GM21526 (cell line): Measurements from ENCODE around the gene RNF11.

ENCODE experiments used
- ATAC-seq: cut with Tn5 transposase; IDR thresholded peaks from one replicate; pipeline ENCODE4 v1.9.1; 2021; ENCODE audit warnings: moderate library complexity; ENCODE audit not compliant: unreplicated experiment, low FRiP score

RNF11 gene

DNA sequence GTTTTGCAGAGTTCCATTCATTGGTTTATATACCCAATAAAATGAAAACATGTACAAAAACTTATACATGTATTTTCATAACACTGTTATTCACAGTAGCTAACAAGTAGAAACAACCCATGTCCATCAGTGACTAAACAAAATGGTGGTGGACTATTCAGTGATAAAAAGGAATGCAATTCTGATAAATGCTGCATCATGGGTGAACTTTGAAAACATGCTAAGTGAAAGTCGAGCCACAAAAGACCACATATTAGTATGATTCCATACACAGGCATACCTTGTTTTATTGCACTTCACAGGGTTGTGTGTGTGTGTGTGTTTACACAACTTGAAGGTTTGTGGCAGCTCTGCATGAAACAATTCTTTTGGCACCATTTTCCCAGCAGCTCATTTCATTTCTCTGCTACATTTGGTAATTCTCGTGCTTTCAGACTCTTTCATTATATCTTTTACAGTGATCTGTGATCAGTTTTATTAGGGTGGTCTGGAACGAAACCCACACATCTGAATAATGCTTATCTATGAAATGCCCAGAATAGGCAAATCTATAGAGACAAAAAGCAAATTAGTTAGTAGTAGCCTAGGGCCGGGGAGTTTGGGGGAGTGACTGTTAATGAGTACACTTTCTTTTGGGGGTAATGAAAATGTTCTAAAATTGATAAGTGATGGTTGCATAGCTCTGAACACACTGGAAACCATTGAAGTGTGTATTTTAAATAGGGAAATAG is 27.2 kb downstream of the RNF11 start:
- ATAC-seq, result no peak

DNA sequence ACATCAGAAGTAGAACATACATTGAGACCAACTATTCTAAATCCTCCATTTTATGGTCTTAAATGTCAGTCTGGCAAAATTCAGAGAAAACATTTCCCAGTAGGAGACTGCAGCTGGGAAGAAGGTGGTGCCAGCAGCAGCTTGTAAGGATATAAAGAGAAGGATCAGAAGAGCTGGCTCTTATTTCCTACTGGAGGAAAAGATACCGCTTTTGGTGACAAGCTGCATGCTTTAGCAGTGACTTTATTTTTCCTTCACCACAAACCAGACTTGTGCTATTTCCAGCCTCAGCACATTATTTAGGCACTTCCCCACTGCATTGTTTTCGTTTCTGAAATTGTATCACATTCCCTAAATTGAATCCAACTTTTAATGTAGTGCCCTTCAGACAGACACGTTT is 28.4 kb downstream of the RNF11 start:
- no peak for ATAC-seq

DNA sequence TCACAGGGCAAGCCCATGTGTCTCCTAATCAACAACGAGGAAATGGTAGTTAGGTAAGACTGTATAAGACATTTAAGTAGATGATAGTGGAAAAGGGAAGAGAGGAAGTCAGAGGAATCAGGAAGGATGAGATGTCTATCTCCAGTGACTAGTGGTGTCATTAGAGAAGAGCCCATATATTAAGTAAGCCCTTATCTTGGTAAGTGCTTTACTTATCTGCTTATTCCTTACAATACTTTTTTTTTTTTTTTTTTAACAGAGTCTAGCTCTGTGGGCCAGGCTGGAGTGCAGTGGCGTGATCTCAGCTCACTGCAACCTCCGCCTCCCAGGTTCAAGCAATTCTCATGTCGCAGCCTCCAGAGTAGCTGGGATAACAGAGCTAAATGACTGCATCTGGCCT is 29.5 kb downstream of the RNF11 start:
- no peak for ATAC-seq

DNA sequence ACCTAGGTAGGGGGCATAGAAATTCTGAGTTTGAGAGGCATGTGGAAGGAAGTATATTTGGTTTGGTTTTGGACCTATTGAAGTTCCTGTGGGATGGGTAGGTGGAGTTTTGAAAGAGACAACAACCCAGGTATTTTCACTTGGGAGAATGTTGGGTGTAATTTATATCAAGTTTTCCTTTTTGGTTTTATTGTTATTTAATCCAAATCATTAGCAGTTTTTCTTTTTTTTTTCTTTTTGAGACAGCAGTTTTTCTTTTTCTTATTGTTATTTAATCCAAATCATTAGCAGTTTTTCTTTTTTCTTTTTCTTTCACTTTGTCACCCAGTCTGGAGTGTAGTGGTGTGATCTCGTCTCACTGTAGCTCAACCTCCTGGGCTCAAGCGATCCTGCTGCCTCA is 30.1 kb downstream of the RNF11 start:
- ATAC-seq, result no peak

DNA sequence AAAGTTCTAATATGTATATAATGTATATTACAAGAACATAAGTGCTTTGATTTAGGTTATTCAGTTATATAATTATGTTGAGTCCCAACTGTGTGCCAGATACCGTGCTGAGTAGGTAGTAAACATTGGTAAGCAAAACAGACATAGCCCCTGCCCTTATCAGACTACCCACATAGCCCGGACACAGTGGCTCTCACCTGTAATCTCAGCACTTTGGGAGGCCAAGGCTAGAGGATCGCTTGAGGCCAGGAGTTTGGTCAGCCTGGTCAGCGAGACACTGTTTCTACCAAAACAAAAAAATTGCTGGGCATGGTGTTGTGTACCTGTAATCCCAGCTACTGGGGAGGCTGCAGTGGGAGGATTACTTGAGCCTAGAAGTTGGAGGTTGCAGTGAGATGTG is 30.7 kb downstream of the RNF11 start:
- ATAC-seq, result no peak

DNA sequence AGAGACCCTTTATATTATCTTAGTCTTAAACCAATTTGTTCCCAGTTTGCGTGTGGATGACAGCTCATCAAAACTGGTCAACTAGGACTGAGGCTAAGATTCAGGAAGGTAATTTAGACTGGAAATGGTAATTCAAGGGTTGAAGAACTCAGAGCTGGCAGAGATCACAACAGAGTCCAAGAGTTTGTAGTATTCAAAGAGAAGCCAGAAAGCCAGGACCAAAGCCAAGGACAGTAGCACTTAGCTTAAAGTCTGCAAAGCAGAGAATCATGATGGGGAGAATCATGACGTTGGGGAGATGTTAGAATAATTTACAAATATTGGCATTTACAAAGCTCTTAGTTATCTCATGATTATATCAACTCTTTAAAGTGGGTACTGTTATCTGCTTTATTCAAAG is 32.6 kb downstream of the RNF11 start:
- peak; percentile 17 for ATAC-seq

DNA sequence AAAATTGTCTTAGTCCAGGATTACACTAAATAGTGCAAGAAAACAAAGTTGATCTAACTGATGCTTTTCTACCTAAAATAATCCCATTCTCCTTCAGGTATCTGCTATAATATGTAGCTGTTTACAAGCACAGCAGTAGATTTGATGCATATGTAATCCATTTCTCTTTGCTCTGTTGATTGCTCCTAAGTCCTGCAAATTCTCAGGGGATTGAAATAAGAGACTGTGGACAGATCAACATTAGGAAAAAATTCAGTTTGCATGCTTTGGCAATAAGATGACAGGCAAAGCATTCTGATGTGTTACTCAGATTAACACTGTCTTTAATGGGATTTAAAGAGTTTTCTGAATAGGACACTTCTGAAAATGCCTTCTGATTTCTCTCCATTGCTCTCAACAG is 34.7 kb downstream of the RNF11 start:
- ATAC-seq, result no peak

DNA sequence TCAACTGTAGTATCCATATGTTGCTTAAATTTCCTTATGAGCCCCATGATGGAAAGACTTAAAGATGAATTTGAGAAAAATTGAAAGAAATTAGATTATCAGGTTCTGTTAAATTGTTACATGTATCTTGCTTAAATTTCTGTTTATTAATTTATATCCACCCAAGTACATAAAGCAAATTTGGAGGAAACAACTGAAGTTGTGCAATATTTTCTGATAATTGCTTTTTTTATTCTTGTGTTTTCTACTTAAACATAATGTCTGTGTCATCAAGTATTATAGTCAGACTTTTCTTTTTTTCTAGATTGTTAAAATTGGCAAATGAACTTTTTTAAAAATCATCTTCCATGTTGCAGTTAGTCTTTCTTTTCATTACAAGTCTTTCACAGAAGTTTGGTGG is 36.8 kb downstream of the RNF11 start:
- ATAC-seq, result no peak

DNA sequence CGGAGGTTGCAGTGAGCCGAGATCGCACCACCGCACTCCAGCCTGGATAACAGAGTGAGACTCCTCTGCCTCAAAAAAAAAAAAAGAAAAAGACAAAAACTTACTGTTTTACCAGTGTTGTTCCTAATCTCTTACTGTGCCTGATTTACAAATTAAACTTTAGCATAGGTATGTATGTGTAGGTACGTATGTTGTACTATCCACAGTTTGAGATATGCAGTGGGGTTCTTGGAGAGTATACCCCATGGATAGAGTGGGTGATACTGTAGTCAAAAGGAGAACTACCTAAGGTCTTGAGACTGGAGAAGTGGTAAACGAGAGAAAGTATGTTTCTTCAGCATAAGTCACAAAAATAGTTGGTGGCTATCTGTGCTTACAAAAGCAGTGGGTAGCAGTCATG is 38.6 kb downstream of the RNF11 start:
- no peak for ATAC-seq

DNA sequence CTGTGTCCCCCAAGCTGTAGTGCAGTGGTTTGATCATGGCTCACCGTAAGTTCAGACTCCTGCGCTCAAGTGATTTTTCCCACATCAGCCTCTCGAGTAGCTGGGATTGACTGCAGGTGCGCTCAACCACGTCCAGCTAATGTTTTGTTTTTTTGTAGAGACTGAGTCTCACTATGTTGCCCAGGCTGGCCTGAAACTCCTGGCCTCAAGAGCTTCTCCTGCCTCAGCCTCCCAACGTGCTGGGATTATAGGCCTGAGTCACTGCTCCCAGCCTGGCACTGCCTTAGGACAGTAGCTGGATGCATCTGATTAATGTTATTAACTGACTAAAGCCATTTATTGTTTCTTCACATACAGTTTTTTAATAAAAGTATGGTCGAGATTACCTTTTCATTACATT is 40.2 kb downstream of the RNF11 start:
- ATAC-seq, result no peak

DNA sequence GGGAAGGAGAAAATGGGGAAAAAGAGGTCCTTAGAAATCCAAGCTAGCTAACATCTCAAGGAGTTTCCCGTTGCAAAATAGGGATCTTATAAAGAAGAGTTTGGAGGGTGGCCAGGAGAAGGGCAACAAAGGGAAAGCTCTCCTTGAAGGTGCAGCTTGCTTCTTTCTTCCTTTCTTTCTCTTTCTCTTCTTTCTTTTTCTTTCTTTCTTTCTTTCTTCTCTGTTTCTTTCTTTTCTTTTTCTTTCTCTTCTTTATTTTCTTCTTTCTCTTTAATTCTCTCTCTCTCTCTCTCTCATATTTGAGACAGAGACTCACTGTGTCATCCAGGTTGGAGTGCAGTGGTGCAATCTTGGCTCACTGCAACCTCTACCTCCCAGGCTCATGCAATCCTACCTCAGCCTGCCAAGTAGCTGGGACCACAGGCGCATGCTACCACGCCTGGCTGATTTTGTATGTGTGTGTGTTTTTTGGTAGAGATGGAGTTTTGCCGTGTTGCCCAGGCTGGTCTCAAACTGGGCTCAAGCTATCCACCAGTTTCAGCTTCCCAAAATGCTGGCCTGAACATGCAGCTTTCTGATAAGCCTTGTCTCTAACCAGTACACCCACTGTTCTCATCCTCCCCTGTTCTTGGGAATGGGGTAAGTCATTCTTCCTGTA is 44.4 kb downstream of the RNF11 start:
- ATAC-seq, result no peak

DNA sequence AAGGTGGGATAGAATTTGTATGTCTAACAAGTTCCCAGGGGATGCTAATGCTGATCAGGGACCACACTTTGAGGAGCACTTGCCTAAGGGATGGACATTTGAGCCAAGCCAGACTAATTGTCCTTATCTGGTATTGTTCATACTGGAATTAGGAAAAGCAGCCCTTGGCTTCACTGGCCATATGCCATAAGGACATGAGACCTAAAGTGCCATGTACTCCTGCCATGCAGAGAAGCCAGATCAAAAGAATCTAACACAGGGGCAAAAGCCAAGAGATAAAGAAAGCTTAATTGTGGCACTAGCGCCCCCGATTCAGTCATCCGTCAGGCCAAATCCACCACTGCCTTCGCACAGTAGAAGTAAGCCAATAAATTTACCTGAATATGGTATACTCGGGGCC is 45.7 kb downstream of the RNF11 start:
- no peak for ATAC-seq

DNA sequence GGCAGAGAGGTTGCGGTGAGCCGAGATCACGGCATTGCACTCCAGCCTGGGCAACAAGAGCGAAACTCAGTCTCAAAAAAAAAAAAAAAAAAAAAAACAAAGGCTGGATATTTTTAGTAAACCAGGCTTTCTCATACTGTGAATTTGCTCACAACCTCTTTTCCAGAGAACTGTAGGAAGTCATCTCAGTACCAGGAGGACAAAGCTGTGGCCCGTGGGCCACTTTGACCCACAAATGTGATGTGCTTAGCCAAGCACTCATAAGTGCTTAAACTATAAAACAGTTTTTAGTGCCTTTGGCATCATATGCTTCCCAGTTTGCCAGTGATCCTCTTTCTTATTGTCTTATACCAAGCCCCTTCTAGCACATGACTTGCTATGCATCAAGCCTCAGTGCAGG is 46.5 kb downstream of the RNF11 start:
- no peak for ATAC-seq

DNA sequence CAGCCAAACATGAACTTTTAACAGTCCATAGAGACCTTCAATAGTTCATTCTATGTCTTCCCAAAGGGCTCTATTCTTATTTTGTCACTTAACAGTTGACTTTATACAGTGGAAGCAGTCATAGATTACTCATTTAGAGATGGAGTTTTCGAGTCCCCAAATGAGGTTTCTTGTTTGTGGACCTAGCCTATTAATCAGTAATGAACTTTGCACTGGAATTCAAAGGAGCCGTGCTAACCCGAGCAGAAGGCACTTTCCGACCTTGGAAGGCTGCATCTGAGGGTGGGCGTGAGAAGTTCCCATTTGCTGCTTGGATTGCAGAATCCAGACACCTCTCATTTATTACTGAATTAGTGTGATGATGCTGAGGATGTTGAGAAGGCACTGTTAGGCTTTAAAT is 47.9 kb downstream of the RNF11 start:
- no peak for ATAC-seq

DNA sequence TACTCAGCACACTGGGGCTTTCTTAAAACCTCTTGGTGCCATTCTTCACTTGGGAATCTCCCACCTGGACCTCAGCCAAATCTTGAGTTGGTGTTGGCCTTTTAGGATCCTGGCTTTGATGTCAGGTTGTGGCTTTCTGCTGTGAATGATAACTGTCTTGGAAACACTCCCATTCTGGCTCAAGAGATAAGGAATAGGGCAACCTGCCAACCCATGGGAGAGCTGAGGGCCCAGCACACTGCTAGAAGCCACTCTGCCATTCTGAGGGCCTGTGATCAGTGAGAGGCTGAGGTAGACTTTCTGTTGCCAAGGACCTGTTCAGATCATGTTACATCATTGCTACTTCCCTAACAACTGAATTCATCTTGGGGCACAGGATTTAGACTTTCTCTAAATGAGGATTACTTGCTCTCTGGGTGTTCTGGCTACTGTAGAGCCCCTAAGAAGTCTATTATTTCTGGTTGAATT is 48.4 kb downstream of the RNF11 start:
- ATAC-seq, result peak; percentile 36

DNA sequence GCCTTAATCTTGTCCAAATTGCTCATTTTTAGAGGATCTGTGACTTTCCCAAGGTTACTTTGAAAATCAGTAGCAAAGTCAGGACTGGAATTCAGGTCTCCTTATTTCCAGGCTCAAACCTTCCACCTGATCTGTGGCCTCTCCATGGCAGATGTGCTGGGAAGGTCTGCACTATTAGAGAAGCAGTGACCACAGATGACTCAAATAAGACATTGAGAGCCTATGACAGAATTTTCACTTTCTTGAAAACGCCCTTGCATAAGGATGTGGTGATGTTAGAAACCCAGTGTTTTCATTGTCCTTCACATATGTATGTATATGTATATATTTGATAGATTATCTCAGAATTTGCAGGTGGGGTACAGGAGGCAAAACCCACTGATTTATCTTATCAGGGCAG is 49.0 kb downstream of the RNF11 start:
- ATAC-seq, result peak; percentile 89

DNA sequence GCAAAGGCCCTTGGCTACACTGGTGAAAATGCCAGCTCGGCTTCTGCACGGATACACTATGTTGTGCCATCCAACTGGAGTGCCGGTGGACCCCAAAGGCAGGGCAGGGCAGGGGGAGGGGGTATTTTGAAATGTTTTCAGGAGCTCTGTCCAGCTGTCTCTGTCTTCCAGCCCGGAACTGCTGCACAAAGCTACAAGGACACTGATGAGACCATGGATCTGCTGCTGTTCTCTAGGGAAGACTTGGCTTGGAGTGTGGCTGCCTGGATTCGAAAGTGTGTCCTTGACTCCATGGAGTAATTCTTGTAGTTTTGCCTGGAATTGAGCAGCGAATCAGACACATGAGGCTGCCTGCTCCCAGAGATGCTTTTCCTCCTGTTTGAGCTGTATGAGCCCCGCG is 51.9 kb downstream of the RNF11 start:
- ATAC-seq, result no peak

DNA sequence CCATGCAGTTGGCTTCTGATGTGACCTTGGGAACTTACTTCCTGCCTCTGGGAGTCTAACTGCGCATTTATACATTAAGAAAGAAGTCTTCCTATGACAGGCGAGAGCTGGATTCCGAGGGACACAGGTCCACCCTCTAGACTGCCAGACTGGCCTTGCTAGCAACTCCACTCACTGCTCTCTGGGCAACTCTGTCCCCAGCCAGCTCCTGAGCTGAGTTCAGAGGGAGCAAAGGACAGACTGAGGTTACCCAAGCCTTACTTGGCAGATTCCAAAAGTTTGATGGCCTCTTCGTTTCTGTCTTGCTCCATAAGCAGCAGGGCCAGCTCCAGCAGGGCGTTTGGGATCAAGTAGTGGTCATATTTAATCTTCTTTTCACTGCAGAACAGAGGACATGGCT is 52.5 kb downstream of the RNF11 start:
- no peak for ATAC-seq

DNA sequence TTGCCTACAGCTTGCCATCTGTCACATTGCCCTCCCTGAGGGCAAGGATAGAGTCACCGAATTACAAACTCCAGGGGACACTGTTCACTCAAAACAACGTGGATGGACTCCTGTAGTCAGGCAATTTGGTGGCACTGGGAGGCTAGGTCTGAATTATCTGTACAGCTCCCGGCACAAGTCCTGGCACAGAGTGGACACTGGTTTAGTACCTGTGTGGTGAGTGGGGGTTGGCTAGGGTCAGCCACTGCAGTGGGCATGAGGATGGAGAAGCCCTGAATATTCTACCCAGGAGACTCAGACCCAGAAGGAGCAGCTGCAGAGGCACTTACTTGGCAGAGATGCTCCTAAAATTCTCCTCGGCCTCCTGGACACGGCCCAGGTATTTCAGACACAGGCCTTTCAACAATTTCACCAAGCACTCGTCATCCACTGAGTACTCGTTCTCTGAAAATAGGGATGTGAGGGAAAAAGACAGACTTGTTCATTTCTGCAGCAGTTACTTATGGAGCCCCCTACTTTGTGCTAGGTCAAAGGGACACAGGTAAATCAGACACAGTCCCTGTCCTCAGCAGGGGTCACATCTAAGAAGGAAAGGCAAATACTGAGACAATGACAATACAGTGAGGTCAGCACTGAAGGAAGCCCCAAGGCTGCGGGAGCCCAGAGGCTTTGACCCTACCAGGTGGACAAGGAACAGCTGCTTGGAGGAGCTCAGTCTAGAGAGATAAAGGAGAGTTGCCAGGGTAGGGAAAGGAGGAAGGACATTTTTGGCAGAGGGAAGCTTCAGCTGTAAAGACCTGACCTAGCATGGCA is 53.8 kb downstream of the RNF11 start:
- ATAC-seq, result no peak

DNA sequence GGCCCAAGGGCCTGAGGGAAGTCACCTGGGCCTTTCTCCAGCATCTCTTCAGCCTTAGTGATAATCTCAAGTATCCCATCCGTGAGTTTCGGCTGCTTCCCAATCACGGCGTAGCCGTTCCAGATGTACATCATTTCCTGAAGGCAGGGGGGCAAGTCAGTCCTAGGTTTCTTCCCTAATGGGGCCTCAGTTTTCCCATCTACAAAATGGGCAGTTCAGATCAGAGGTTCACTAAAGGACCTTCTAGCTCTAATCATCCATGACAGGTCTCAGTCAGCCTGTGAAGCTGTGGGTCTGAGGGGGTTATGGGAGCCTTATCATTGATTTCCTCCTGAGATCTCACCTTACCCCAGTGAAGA is 54.4 kb downstream of the RNF11 start:
- ATAC-seq, result no peak

DNA sequence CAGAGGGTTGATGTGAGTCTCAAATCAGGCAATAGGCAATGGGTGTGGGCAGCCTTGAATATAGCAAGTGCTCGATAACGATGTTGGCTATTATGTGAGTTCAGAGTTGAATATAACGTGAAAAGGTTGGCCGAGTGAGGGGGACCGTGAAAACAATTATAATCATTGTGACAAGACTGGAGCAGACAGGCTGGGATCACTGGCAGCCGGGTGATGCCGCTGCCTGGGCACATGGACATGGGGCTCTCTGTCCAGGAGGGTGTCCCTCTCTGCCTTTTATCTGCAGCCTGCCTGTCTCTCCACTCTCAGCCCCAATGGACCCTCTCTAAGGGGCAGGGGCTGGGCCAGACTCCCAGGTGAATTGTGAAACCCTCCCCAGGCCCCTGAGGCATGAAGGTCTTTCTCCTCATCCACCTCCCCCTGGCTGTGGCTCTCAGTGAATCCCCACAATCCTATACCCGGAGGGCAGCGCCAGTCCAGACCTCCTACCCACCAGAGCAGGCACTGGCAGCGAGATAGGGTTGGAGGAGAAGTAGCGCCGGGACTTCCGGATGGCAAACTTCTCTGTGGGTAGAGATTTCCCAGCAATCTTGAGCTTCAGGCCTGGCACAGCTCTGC is 57.9 kb downstream of the RNF11 start:
- ATAC-seq, result no peak
